ENCODE measurements around the gene COL1A1. TPM values are rescaled to one million over a fixed set of nuclear protein-coding genes. Genes with fewer than 3 reads are reported as not detected.

Gene COL1A1
- total RNA-seq, 1 donor from 2014 or later, result 1.1 TPM

GRCh38 chr17:50177983-50178834 lies 23.2 kb downstream of the COL1A1 start:
- Histone ChIP-seq H3K9me3 (ENCODE audit: low read depth) (no peaks in the 10 kb centered on the region), H3K27me3 (no peaks in the 10 kb centered on the region), H3K27ac (no peak overlapping the region), H3K79me2 (ENCODE audit: low read depth) (no peaks in the 10 kb centered on the region), H3K36me3 (no peaks in the 10 kb centered on the region), H3K9ac (no peak overlapping the region), H3K4me1 (peaks cover 12% of the 10 kb centered on the region), H3K4me3 (no peak overlapping the region), H2AFZ (replicated peaks) (peak overlapping the region; percentile 34), H3K4me2 (peak overlapping the region; percentile 42), H4K20me1 (ENCODE audit: low read depth) (no peaks in the 10 kb centered on the region), H3F3A (ENCODE audit: low read depth) (peaks cover 20% of the 10 kb centered on the region)
- TF ChIP-seq EZH2 (IDR thresholded peaks at IDR 0.05) (no peak), EZH2phosphoT487 (IDR thresholded peaks at IDR 0.05) (no peak), CTCF (IDR thresholded peaks at IDR 0.05) (peak; percentile 55)
- Mint-ChIP-seq H3K4me3 (no peak overlapping the region), H3K4me1 (peaks cover 43% of the 10 kb centered on the region), H3K9me3 (no peaks in the 10 kb centered on the region), H3K27me3 (ENCODE audit: insufficient read depth, low read depth) (peaks cover 9% of the 10 kb centered on the region), H3K36me3 (no peaks in the 10 kb centered on the region), H3K27ac (peak overlapping the region; percentile 92)
- DNase-seq (ENCODE audit: low spot score), result peak; percentile 76

- Mint-ChIP-seq H3K36me3 (no peaks in the 10 kb centered on the region), H3K4me1 (peaks cover 45% of the 10 kb centered on the region), H3K27me3 (ENCODE audit: insufficient read depth, low read depth) (peaks cover 9% of the 10 kb centered on the region), H3K9me3 (no peaks in the 10 kb centered on the region), H3K4me3 (no peak overlapping the region), H3K27ac (peak overlapping the region; percentile 78)
- Histone ChIP-seq H3K27ac (no peak overlapping the region), H3K4me2 (peak overlapping the region; percentile 42), H3K79me2 (ENCODE audit: low read depth) (no peaks in the 10 kb centered on the region), H4K20me1 (ENCODE audit: low read depth) (no peaks in the 10 kb centered on the region), H3K4me1 (peaks cover 12% of the 10 kb centered on the region), H3K27me3 (no peaks in the 10 kb centered on the region), H3K4me3 (no peak overlapping the region), H3K9me3 (ENCODE audit: low read depth) (no peaks in the 10 kb centered on the region), H3K36me3 (no peaks in the 10 kb centered on the region), H2AFZ (replicated peaks) (peak overlapping the region; percentile 45), H3K9ac (no peak overlapping the region), H3F3A (ENCODE audit: low read depth) (peaks cover 20% of the 10 kb centered on the region)
- TF ChIP-seq CTCF (IDR thresholded peaks at IDR 0.05) (no peak), EZH2phosphoT487 (IDR thresholded peaks at IDR 0.05) (no peak), EZH2 (IDR thresholded peaks at IDR 0.05) (no peak)
- no peak for DNase-seq (ENCODE audit: low spot score)
Observed at GRCh38 chr17:50177476-50177875, 24.0 kb downstream of the COL1A1 start.

GRCh38 chr17:50176559-50177357 lies 24.7 kb downstream of the COL1A1 start:
- Mint-ChIP-seq H3K4me1 (peaks cover 43% of the 10 kb centered on the region), H3K27ac (peak overlapping the region; percentile 78)

More at GRCh38 chr17:50176559-50177357, 24.7 kb downstream of the COL1A1 start:
- Histone ChIP-seq H3F3A (ENCODE audit: low read depth) (peaks cover 20% of the 10 kb centered on the region), H3K36me3 (no peaks in the 10 kb centered on the region), H3K9me3 (ENCODE audit: low read depth) (no peaks in the 10 kb centered on the region), H3K27ac (no peak overlapping the region), H3K4me2 (no peak overlapping the region), H3K27me3 (no peaks in the 10 kb centered on the region), H4K20me1 (ENCODE audit: low read depth) (no peaks in the 10 kb centered on the region), H3K79me2 (ENCODE audit: low read depth) (no peaks in the 10 kb centered on the region), H3K9ac (no peak overlapping the region), H3K4me3 (no peak overlapping the region), H2AFZ (replicated peaks) (peak overlapping the region; percentile 45), H3K4me1 (peaks cover 12% of the 10 kb centered on the region)
- peak overlapping the region; percentile 6 for H3K4me3 Mint-ChIP-seq
- H3K27me3 Mint-ChIP-seq (ENCODE audit: insufficient read depth, low read depth), result peaks cover 9% of the 10 kb centered on the region
- H3K36me3 Mint-ChIP-seq, result no peaks in the 10 kb centered on the region
- no peaks in the 10 kb centered on the region for H3K9me3 Mint-ChIP-seq
- no peak for TF ChIP-seq EZH2 (IDR thresholded peaks at IDR 0.05)
- TF ChIP-seq CTCF (IDR thresholded peaks at IDR 0.05), result peak; percentile 16
- no peak for TF ChIP-seq EZH2phosphoT487 (IDR thresholded peaks at IDR 0.05)
- no peak for DNase-seq (ENCODE audit: low spot score)

All from neural progenitor cell (in vitro differentiated cells).